ENCODE results near the gene MAP10.

MAP10 gene

DNA sequence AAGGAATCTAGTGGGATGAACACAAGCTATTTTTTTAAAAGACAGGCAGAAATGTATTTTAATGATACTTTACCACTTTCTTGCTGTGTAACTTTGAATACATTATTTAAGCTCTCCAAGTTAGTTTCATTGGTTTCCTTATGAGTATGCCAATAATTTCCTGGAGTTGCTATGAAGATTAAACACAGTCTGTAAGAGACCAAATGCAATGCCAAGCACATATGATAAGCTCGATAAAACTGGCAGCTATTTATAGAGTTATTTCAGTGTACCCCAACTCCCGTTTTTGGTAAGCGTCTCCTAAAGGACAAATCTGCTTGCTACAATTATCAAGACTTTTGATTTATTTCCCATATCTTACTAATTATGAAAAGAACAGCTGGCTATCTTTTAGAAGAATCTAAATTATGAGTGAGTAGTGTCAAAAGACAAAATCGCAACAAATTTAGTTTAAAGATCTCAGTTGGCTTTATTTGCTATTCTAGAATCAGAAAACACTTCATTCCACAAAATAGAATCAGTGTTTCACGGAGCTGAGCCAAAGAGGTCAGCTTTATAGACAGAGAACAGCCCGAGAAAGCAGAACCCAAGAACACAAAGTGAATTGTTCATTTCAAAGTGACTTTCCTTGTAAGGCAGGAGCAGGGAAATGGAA lies 7.2 kb upstream of the MAP10 start:
- no peak for DNase-seq

GRCh38 chr1:232798920-232799319 lies 6.3 kb upstream of the MAP10 start:
- DNase-seq = no peak

DNA sequence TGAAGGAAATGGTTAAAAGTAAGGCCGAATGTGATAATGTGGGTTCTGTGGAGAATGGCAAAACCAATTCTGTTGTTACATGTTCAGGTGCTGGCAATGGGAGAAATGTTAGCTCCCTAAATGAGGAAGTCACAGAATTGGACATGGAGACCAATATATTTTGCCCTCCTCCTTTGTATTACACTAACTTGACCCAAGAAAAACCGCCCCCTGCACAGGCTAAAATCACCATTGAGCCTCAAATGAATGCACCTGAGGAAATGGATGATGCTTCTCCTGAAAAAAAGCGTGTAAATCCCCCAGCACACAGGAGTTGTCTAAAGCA lies 932 bp downstream of the MAP10 start:
- no peak for DNase-seq

DNA sequence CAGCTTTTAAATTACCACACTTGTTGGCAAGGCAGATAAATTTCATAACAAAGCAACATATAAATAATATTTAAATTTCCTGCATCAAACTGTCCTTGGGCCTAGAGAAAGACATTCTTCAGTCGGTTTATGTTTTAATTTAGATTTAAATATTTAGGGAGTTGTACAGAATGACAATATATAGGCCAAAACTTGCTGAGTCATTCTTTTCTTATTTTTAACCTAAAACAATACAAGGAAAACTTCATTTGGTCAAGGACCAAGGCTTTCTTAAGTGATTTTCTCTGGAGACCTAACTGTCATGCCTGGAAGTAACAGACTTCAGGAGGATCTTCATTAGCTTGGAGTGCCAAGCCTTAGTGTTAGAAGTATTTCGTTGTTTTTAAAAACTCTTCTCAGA lies 5.6 kb downstream of the MAP10 start:
- no peak for DNase-seq

- DNase-seq = no peak
Measured at GRCh38 chr1:232812560-232812959, 7.3 kb downstream of the MAP10 start.

GRCh38 chr1:232813097-232813496 lies 7.9 kb downstream of the MAP10 start:
- DNase-seq = no peak

DNA sequence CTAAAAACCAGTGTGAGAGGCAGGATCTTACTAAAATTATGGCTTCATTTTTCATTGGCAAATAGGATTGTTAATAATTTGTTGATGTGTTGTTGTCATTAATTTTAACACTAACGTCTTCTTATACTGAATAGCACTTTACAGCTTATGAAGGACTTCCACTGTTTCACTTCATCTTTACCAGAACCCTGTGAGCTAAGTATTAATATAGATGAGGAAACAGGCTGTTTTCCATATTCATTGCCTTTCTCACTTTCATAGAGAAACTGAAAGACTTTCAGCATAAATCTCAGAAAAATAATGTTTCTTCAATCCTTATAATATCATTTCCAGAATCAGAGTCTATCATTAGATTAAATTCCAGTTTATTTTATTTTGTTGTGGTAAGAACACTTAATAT lies 8.5 kb downstream of the MAP10 start:
- DNase-seq = no peak

GRCh38 chr1:232816324-232816723 lies 11.1 kb downstream of the MAP10 start:
- no peak for DNase-seq

GRCh38 chr1:232818040-232818439 lies 12.8 kb downstream of the MAP10 start:
- DNase-seq = no peak

- DNase-seq = no peak
Measured at GRCh38 chr1:232820431-232820830, 15.2 kb downstream of the MAP10 start.

DNA sequence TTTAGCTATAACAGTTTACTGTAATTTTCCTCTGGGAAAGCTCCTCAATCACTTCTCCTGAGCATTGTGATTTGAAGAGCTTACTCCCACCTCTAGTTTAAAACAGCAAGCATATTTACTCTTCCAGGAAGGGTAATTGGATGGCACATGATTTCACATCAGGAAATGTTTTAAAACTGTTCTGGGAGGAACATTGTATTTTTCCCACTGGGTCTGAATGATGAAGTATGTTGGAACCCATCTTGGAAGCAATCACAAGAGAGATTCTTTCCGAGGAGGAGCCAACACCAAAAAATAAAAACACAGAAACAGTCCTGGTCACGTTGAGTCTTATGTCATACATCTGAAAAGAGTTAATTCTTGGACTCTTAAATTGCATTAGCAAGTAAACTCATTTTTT lies 17.3 kb downstream of the MAP10 start:
- DNase-seq = no peak

- no peak for DNase-seq
Measured at GRCh38 chr1:232826318-232826717, 21.1 kb downstream of the MAP10 start.

- no peak for DNase-seq
Measured at GRCh38 chr1:232830661-232831060, 25.4 kb downstream of the MAP10 start.

- no peak for DNase-seq
Measured at GRCh38 chr1:232831895-232832294, 26.7 kb downstream of the MAP10 start.

DNA sequence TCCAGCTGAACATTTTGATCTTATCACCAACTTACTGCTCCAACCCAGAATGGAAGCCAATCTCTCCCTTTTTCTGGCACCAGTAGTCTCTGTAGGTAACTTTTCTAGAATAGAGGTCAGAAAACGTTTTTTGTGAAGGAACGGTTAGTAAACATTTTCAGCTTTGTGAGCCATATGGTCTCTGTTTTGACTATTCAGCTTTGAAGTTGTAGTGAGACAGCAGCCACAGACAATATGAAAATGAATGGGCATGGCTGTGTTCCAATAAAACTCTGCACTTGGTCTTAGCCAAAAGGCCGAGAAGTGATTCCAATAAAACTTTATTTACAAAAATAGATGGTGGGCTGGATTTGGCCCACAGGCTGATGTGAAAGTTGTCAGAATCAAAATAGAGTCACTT lies 28.9 kb downstream of the MAP10 start:
- no peak for DNase-seq

- DNase-seq = no peak
Measured at GRCh38 chr1:232835166-232835565, 29.9 kb downstream of the MAP10 start.

DNA sequence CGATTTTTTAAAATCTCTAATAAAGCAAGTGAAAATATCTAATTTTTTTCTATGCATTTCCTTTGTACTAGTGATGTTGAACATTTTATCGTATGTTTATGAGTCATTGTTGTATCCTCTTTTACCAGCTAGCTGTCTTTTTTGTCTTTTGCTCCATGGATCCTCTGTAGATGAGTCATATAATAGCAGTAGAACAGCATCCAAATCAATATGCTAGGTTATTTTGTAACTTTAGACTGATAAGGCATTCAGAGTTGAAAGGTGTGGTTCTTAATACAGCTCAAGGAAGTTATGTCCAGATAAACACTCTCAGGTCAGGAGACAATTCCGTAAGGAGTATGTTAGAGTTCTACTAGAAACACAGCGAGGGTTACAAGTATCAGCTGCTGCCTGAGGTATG lies 31.9 kb downstream of the MAP10 start:
- DNase-seq = no peak

GRCh38 chr1:232841823-232842565 lies 36.8 kb downstream of the MAP10 start:
- DNase-seq = no peak

DNA sequence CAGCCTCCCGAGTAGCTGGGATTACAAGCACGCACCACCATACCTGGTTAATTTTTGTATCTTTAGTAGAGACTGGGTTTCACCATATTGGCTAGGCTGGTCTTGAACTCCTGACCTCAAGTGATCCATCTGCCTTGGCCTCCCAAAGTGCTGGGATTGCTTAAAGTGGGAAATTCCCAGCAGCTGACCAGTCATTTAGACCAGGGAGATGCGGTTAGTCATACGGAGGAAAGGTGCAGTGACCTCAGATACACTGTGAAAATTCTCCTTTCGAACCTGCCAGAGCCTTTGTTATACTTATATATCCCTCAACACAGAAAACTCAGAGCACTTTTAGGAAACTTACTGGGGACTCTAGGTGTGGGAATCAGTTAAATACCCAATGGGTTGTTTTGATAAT lies 39.6 kb downstream of the MAP10 start:
- DNase-seq = no peak

- no peak for DNase-seq
Measured at GRCh38 chr1:232845406-232845955, 40.3 kb downstream of the MAP10 start.

- no peak for DNase-seq
Measured at GRCh38 chr1:232851532-232851931, 46.3 kb downstream of the MAP10 start.

DNA sequence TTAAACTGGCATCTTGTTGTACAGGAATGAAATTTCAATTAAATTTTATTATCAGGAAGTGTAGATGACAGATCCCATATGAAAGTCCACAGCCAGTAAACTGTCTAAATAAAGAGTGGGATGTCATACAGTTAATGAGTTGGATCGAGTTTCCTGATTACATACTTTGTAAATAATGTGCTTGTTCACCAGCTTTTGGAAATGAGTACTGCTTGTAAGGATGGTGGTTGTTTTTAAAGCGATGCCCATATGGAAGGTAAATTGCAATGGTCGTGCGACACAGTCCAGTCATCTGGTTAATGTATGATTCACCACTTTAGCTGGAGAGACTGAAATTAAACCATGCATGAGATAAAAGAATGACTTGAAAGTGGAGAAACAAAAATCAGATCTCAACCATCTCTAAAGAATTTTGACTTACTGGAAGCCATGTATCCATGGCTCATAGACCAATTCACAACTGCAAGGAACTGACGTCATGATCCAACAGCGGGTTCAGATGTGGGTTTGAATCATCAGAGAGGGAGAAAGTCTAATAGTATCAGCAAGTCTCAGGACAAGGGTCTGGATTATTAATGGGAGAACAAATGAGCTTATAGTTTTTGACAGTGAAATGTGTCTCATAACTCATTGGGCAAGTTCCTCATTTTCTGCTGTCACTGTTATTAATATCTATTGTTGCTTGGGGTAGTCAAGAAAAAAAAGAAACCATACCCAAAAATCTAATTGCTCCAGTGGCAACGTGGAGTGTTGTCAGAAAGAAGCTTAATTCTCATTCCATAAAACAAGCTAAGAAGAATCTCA lies 49.0 kb downstream of the MAP10 start:
- no peak for DNase-seq

DNA sequence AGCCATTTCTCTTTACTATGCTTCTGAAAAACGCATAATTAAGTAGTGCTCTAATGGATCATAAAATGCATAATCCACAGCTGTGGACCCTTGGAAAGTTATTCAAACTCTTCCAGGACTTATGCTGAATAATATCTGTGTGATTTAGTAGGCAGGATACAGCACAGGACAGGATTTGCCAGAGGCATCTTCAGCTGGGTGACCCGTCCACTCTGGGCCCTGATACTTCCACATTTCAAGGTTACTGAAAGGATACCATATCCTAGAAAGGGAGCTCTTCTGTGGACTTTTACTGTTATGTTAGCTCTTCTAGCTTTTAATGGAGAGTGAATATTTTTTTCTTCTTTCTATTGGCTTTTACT lies 49.6 kb downstream of the MAP10 start:
- DNase-seq = no peak

DNA sequence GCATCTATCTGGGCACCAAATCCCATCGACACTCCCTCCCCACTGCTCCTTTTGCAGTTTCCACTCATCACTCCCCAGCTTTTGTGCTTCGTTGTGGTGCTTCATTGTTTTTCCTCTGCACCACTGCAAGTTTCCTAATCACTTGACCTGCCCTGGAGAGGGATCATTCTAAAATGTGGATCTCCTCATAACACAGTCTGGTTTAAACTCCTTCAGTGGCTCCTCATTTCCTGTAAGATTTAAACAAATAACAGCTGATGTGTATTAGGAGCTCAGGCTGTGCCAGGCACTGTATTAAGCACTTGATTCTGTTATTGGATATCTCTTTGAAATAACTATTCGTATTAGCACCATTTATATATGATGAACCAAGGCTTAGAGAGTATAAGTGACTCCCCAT lies 51.3 kb downstream of the MAP10 start:
- no peak for DNase-seq

Measured in C1 segment of cervical spinal cord (tissue), 14 donors.